Ishikawa (cell line): ENCODE data around the gene SLC2A10.

Experiments
- CEBPB ChIP-seq: IDR thresholded peaks from 2 replicates; pipeline ENCODE4 v1.6.1; 2012
- CREB1 ChIP-seq: IDR thresholded peaks from 2 replicates; pipeline ENCODE4 v1.6.1; 2012; ENCODE audit warnings: low read depth
- EGR1 ChIP-seq: IDR thresholded peaks from 2 replicates; pipeline ENCODE4 v1.6.1; 2012
- EP300 ChIP-seq: IDR thresholded peaks from 2 replicates; pipeline ENCODE4 v1.6.1; 2012; ENCODE audit warnings: borderline replicate concordance
- FOXM1 ChIP-seq: IDR thresholded peaks from 2 replicates; pipeline ENCODE4 v1.6.1; 2012; ENCODE audit warnings: low read depth, borderline replicate concordance
- MAX ChIP-seq: IDR thresholded peaks from 2 replicates; pipeline ENCODE4 v1.6.1; 2012
- NFIC ChIP-seq: IDR thresholded peaks from 2 replicates; pipeline ENCODE4 v1.6.1; 2012
- RAD21 ChIP-seq: IDR thresholded peaks from 2 replicates; pipeline ENCODE4 v1.6.1; 2012; ENCODE audit warnings: low read depth
- TAF1 ChIP-seq: IDR thresholded peaks from 2 replicates; pipeline ENCODE4 v1.6.1; 2012; ENCODE audit warnings: low read depth, mild to moderate bottlenecking
- TCF12 ChIP-seq: IDR thresholded peaks from 2 replicates; pipeline ENCODE4 v1.6.1; 2012; ENCODE audit warnings: low read depth
- TEAD4 ChIP-seq: IDR thresholded peaks from 2 replicates; pipeline ENCODE4 v1.6.1; 2012
- YY1 ChIP-seq: IDR thresholded peaks from 2 replicates; pipeline ENCODE4 v1.6.1; 2012; ENCODE audit warnings: low read depth
- ZBTB7A ChIP-seq: IDR thresholded peaks from 2 replicates; pipeline ENCODE4 v1.6.1; 2012; ENCODE audit warnings: low read depth
- TF ChIP-seq, protein P1 (sequence below): IDR thresholded peaks from 2 replicates; pipeline ENCODE4 v1.6.1; 2012; ENCODE audit warnings: low read depth, mild to moderate bottlenecking
- TF ChIP-seq, protein P2 (sequence below): IDR thresholded peaks from 2 replicates; pipeline ENCODE4 v1.6.1; 2012

Gene SLC2A10

GRCh38 chr20:46777331-46777730 lies 67.9 kb downstream of the SLC2A10 start:
- TF ChIP-seq TCF12 (no peak), CREB1 (no peak), FOXM1 (no peak), CEBPB (no peak), TEAD4 (no peak), RAD21 (no peak), EGR1 (no peak), YY1 (no peak), ZBTB7A (no peak), NFIC (no peak), EP300 (no peak)
- TF ChIP-seq, protein P1, sequence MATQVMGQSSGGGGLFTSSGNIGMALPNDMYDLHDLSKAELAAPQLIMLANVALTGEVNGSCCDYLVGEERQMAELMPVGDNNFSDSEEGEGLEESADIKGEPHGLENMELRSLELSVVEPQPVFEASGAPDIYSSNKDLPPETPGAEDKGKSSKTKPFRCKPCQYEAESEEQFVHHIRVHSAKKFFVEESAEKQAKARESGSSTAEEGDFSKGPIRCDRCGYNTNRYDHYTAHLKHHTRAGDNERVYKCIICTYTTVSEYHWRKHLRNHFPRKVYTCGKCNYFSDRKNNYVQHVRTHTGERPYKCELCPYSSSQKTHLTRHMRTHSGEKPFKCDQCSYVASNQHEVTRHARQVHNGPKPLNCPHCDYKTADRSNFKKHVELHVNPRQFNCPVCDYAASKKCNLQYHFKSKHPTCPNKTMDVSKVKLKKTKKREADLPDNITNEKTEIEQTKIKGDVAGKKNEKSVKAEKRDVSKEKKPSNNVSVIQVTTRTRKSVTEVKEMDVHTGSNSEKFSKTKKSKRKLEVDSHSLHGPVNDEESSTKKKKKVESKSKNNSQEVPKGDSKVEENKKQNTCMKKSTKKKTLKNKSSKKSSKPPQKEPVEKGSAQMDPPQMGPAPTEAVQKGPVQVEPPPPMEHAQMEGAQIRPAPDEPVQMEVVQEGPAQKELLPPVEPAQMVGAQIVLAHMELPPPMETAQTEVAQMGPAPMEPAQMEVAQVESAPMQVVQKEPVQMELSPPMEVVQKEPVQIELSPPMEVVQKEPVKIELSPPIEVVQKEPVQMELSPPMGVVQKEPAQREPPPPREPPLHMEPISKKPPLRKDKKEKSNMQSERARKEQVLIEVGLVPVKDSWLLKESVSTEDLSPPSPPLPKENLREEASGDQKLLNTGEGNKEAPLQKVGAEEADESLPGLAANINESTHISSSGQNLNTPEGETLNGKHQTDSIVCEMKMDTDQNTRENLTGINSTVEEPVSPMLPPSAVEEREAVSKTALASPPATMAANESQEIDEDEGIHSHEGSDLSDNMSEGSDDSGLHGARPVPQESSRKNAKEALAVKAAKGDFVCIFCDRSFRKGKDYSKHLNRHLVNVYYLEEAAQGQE, result no peak

DNA sequence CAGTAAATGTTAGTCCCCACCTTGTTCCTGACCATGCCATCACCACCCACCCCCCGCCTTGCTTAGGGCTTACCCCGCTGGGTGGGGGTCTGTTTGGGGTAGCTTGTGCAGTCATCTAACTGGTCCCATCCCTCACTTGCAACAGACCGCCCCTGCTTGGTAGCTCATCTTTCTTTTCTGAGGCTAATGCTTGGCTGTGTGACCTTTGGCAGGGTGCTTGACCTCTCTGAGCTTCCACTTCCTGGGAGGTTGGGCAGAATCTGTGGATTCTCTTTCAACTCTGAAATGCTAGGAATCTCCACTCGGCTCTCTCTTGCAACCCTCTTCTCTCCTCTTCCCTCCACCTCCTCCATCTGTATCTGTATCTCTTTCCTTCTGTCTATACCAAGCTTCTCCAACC lies 70.4 kb downstream of the SLC2A10 start:
- TF ChIP-seq, protein P2, sequence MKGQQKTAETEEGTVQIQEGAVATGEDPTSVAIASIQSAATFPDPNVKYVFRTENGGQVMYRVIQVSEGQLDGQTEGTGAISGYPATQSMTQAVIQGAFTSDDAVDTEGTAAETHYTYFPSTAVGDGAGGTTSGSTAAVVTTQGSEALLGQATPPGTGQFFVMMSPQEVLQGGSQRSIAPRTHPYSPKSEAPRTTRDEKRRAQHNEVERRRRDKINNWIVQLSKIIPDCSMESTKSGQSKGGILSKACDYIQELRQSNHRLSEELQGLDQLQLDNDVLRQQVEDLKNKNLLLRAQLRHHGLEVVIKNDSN, result no peak
- TF ChIP-seq NFIC (no peak), RAD21 (no peak), CREB1 (no peak), TAF1 (no peak), FOXM1 (no peak), EP300 (no peak), YY1 (no peak), TEAD4 (no peak)
- TF ChIP-seq, protein P1, result no peak

DNA sequence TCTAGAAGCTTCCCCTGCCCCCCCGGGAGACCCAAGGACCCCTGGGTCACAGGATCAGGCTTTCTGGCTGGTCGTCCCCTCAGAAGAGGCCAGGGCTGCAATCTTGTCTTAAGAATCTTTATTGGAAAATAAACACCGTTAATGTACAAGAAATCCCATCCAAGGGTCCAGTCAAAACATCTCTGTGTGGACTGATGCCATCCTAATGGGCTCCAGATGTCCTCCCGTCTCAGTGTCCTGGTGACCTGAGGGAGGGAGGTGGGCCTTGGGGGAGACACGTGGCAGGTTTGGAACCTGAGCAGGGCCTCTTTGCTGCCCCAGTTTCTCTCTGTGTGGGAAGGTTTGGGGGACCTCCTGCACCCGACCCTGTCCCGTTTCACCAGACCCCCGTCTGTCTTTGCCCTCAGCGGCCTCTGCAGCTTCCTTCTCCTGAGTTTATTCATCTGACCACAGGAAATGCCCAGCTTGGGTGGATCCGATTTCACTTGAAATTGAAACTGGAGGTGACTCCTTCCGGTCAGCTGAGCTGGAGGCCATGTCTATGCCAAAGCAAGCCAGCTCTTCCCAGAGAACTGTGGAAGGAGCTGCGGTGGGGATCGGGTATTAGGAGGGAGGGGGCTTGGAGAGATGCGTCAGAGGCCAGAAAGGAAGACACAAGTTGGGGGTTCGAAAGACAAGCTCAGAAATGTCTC lies 75.1 kb downstream of the SLC2A10 start:
- TF ChIP-seq FOXM1 (no peak), EP300 (no peak), TCF12 (no peak), TEAD4 (no peak), YY1 (no peak), EGR1 (no peak), TAF1 (no peak), MAX (no peak), ZBTB7A (no peak), CEBPB (no peak), CREB1 (no peak), NFIC (no peak), RAD21 (no peak)
- TF ChIP-seq, protein P1, result no peak
- TF ChIP-seq, protein P2, result no peak
